Globus pallidus (tissue), 1 donor: ENCODE results near the gene CYP27A1.

ENCODE experiments used
- DNase-seq: peaks from one replicate; pipeline ENCODE4 v3.0.0-alpha.2; 2015; ENCODE audit warnings: low spot score

The CYP27A1 gene

DNA sequence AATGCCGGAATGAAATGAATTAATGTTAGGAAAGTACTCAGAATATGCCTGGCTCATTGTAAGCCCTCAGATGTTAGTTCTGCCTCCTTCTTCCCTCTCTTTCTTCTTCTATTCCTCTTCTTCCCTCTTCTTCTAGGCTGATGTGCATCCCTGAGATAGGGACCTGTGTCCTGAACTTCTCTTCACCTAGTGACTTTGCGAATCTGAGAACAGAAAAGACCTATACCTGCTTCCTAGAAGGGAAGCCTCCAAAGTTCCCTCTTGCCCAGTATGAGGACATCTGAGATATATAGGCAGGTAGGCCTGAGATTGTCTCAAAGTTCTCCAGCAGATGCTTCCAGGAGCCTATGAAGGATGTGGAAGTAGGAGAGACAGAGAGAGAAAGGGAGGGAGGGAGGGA, 8.1 kb upstream of the CYP27A1 start:
- DNase-seq: no peak

DNA sequence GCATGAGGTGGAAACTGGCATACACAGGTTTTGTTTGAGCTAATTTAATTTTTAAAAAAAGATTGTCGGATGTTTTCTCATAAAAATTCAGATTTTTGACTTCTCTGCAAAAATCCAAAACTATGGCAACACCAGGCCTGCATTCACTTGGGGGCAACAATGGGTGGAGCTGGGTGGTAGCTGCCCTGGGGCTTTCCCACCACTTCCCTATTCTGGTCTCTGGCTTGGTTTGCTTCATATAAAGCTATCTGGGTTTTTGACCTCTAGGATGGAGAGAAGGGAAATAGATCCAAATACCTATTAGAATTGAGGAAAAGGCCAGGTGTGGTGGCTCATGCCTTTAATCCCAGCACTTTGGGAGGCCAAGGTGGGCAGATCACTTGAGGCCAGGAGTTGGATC, 5.5 kb upstream of the CYP27A1 start:
- no peak for DNase-seq

DNA sequence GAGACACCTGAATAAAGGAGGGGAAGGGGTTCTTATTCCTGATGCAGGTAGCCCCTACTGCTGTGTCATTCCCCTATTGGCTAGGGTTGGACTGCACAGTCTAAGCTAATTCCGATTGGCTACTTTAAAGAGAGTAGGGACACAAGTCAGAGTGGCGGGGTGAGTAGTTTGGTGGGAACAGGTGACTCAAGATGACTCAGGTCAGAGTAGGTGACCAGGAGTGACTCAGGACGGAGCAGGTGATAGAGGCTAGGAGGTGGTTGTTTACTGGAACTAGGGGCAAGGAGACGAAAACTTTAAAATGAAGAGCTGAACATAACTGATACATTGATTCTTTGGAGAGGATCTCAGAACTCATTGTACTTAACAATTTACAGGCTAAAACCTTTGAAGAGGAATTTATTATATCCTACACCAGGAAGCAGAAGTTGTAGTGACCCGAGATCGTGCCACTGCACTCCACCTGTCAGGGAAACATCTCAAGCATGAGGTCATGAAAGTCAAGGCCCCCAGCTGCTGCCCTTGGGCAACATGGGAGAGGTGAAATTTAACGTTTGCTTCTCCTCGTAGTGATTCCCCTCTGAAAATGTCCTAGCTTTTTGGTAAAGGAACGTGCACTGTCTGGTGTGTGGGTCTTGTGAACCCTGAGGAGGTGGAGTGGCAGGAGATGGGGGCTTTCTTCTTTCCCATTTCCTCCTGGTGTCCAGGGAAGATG, 4.5 kb upstream of the CYP27A1 start:
- DNase-seq: no peak

DNA sequence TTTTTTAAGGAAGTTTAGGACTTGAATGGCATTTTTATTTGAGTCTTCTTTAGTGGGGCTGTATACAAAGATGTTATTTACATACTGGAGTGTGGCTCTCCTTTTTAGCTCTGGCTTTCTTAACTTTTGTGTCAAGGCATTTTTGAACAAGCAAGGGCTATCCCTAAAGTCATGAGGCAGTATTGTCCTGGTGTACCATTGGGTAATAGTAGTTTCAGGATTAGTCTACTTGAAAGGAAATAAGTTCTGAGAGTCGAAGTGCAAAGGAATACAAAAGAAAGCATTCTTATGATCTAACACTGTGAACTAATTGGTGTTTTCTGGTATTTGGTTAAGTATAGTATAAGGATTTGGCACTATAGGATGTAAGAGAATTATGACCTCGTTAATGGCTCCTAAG, 1.9 kb upstream of the CYP27A1 start:
- DNase-seq: no peak

GRCh38 chr2:218780851-218781690, 876 bp upstream of the CYP27A1 start:
- peak; percentile 50 for DNase-seq

DNA sequence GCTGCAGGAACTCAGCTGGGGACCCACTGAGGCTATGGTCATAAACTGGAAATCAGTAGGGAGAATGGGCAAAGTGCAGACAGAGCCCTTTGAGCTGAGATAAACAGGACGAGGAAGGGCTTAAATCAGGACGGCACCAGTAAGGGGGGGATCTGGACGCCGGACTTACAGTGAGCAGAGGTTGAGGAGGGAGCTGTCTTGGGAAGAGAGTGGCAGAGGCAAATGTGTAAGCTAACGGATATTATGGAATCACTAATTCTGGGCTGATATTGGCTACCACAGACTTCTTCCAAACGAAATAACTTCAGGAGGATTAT, 539 bp downstream of the CYP27A1 start:
- DNase-seq: no peak

GRCh38 chr2:218783688-218784087, 1.7 kb downstream of the CYP27A1 start:
- DNase-seq: peak; percentile 19

DNA sequence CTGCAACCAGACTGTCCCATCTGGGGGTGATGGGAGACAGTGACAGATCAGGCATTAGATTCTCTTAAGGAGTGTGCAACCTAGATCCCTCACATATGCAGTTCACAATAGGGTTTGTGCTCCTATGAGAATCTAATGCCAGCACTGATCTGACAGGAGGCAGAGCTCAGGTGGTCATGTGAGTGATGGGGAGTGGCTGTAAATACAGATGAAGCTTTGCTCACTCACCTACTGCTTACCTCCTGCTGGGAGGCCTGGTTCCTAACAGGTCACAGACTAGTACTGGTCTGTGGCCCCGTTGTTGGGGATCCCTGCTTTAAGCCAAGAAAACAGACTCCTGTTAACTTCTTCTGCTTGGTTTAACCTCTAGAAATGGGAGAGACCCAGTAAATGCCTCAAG, 3.2 kb downstream of the CYP27A1 start:
- no peak for DNase-seq

- DNase-seq: no peak
Observed at GRCh38 chr2:218786133-218786532, 4.2 kb downstream of the CYP27A1 start.

DNA sequence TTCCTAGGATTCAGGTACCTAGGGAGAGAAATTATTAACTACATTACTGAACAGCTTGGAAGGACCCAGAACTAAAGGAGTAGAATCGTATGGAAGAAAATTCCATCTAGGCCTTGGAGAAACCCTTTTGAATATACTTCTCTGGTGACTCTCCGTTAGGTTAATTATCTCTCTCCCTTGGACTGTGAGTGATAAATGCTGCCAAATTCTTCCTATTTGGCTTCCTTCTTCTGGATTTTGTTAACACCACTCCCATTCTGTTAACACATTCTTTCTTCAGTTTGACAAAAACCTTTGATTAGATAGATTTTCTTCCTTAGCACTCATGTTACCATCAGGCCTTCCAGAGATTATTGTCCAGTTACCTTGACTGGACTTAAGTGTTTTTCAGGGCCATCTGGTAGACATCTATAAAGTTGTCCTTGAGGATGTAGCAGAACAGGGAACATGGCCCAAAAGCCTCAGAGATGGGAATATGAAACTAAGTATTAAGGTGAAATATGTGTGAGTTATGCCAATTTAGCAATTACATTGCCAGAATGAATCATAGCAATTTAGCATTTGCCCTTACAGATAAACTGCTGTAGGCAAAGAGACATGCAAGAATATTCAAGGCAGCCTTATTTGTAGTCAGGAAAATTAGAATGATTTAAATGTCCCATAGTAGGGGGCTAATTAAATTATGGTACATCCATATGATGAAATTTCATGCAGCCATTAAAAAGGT, 6.7 kb downstream of the CYP27A1 start:
- no peak for DNase-seq

- DNase-seq: no peak
Observed at GRCh38 chr2:218792433-218792832, 10.5 kb downstream of the CYP27A1 start.

DNA sequence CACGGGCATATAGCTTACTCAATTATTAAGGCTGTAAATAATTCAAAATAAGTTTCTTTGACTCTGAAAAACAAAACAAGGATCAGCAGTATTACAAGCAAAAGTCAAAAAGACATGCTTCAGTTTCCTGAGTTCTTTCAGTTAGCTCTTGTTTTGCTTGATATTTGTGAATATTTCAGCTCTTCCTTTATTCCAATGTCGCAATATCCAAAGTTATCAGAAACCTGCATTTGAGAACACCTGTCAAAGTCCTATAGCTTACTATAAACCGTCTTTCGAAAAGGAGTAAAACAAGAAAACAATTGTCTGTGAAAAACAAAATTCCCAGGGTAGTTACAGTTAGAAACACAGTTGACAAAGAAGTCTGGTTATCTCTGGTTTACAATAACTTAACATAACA, 14.7 kb downstream of the CYP27A1 start:
- DNase-seq: no peak

DNA sequence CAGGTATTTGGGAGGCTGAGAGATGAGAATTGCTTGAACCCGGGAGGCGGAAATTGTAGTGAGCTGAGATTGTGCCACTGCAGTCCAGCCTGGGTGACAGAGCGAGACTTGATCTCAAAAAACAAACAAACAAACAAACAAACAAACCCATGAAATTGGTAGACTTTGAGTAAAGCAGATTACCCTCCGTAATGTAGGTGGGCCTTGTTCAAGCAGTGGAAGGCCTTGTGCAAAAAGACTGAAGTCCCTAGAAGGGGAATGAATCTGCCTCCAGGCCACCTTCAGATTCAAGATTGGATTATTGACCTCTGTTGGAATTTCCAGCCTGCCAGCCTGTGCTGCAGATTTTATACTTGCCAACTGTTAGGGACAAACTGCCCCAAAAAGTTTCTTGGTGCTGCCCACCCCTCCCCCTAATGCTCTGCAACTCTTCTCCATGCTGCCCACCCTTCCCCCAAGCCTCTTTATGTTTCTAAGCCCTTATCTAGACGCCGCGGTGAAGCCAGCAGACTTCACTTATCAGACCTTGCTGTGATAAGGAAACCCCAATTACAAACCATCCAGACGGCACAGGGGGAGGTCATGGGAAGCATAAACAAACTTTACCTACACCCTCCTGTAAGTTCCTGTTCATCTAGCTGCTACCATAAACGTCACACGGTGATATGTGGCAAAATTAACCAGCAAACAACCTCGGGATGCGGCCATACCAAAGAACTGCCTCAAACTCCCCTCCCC, 17.0 kb downstream of the CYP27A1 start:
- DNase-seq: no peak

- DNase-seq: no peak
Observed at GRCh38 chr2:218799990-218800389, 18.0 kb downstream of the CYP27A1 start.

DNA sequence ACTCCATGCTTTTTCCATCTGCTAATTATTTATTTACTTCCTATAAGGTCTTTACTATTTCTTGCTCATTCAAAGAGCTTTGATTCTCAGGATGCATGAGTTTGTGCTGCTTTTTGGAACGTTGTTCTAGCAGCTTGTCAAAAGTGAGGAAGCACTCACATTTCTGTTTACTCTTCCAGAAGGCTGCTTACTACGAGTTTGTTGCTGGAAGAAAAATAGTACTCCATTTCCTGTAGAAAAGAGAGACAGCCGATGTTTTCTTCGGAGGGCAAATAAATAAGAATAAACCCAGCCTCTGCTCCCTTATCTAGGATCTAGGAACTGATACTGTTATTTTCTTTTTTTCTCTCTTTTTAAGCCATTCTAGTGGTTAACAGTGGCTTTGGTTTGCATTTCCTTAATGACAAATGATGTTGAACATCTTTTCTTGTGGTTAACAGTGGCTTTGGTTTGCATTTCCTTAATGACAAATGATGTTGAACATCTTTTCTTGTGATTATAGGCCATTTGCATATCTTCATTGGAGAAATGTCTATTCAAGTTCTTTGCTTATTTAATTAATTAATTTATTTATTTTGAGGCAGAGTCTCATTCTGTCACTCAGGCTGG, 20.5 kb downstream of the CYP27A1 start:
- no peak for DNase-seq

DNA sequence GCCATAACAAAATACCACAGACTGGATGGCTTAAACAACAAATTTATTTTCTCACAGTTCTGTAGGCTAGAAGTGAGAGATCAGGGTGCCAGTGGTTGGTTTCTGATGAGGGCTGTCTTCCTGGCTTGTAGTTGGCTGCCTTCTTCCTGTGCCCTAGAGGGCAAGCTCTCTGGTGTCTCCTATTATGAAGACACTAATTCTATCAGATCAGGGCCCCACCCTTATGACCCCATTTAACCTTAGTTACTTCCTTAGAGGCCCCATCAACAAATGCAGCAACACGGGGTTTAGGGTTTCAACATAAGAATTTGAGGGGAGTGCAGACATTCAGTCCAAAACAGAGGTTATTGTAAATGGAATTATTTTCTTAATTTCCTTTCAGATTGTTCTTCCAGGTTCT, 22.9 kb downstream of the CYP27A1 start:
- DNase-seq: no peak

- no peak for DNase-seq
Observed at GRCh38 chr2:218805627-218806026, 23.7 kb downstream of the CYP27A1 start.

- DNase-seq: peak; percentile 23
Observed at GRCh38 chr2:218806346-218806978, 24.5 kb downstream of the CYP27A1 start.

DNA sequence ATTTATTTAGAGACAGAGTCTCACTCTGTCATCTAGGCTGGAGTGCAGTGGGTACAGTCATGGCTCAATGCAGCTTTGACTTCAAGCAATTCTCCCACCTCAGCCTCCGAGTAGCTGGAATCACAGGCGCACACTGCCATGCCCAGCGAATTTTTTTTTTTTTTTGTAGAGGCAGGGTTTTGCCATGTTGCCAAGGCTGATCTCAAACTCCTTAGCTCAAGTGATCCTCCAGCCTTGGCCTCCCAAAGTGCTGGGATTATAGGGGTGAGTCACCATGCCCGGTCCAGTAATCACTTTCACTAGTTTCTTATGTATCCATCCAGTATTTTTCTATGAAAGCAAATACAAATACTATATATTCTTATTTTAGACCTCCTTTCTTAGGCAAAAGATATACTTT, 25.7 kb downstream of the CYP27A1 start:
- no peak for DNase-seq

GRCh38 chr2:218809515-218809914, 27.6 kb downstream of the CYP27A1 start:
- DNase-seq: no peak

- DNase-seq: no peak
Observed at GRCh38 chr2:218810256-218810655, 28.3 kb downstream of the CYP27A1 start.
